Measurements from ENCODE around the gene AQP12A.

DNA sequence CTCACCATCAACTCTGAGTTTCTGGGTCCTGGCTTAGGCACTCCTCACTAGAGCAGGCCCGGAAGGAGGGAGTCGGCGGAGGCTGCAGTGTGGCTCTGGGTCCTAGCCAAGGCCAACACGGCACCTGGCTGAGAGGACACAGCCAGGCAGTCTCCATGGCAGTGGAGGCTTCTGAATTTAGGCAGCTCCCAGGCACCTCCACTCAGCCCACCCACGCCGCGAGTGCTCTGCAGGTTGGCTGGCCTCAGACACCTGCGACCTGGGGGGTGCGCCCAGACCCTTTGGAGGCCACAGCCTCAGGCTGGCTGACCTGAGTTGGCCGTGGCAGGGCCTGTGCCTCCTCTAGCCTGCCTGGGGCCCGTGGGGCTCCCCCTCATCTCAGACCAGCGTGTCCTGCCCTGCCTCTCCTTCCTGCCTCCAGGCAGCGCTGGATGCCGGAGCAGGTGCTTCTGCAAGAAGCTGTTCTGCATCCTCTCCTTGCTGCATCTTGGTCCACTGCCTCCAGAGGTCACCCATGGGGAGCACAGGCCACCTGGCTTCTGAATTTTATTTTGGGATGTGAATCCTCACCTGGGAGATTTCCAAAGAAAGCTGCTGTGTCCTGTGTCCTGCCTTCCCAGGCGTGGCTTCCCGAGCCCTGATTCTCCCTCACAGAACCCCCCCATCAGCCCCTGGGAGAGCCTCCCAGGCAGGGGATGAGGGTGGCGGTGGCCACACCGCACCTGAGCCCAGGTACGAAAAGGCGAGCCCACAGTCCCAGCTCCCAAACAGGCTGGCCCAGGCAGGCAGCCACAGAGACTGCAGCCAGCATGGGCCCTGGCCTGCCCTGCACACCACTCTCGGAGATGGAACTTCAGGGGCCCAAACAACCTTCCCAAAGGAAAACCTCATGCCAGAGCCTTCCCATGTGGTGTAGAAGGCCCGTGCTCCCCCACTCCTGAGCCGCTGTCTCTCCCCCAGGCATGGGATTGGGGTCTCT lies 23.4 kb downstream of the AQP12A start:
- TF ChIP-seq EP300 (IDR thresholded peaks at IDR 0.05) (no peak), POLR2AphosphoS5 (IDR thresholded peaks at IDR 0.05) (no peak), POLR2A (IDR thresholded peaks at IDR 0.05) (no peak)
- TF ChIP-seq, protein P1, sequence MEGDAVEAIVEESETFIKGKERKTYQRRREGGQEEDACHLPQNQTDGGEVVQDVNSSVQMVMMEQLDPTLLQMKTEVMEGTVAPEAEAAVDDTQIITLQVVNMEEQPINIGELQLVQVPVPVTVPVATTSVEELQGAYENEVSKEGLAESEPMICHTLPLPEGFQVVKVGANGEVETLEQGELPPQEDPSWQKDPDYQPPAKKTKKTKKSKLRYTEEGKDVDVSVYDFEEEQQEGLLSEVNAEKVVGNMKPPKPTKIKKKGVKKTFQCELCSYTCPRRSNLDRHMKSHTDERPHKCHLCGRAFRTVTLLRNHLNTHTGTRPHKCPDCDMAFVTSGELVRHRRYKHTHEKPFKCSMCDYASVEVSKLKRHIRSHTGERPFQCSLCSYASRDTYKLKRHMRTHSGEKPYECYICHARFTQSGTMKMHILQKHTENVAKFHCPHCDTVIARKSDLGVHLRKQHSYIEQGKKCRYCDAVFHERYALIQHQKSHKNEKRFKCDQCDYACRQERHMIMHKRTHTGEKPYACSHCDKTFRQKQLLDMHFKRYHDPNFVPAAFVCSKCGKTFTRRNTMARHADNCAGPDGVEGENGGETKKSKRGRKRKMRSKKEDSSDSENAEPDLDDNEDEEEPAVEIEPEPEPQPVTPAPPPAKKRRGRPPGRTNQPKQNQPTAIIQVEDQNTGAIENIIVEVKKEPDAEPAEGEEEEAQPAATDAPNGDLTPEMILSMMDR (IDR thresholded peaks at IDR 0.05), result no peak

Measured in sigmoid colon (tissue), 4 donors.